Esophagus muscularis mucosa (tissue), 4 donors: Measurements from ENCODE around the gene WDR87.

Experiments used
- CTCF ChIP-seq, 3 experiments: fragments of 200-600 bp in 2 of 3; fragments of 450-650 bp in 1 of 3; sonication (generic) in 2 of 3; IDR thresholded peaks; one replicate each; pipeline ENCODE4 v1.5.1; 2017 to 2019; ENCODE audit warnings: antibody characterized with exemption in 3 of 3, mild to moderate bottlenecking in 2 of 3, moderate library complexity in 1 of 3
- EP300 ChIP-seq: sonication (generic); formaldehyde crosslinking; IDR thresholded peaks from one replicate; pipeline ENCODE4 v1.6.1; 2017; ENCODE audit warnings: antibody characterized with exemption
- POLR2A ChIP-seq: fragments of 450-650 bp; IDR thresholded peaks from one replicate; pipeline ENCODE4 v1.6.1; 2017; ENCODE audit warnings: antibody characterized with exemption, moderate library complexity, mild to moderate bottlenecking, low read depth

DNA sequence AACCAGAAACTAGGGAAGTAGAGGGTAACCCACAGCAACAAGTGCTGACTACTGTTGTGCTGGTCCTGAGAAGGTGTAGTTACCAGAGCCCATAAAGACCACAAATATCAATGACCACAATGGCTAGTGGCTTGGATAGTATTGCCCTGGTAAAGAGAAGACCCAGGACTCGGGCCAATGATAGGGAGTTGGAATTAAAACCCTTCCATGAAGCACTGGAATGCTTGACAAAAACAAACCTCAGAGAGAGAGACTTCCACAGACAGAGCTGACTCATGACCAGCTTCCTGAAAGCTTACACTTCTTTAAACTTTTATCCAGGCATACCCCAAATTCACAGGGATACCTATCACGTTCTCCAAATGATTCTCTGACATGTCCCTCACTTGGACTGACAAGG lies 60.5 kb downstream of the WDR87 start:
- TF ChIP-seq CTCF (IDR thresholded peaks at IDR 0.05), result no peak
- TF ChIP-seq POLR2A, result no peak
- TF ChIP-seq EP300, result no peak
